Hepatocyte (in vitro differentiated cells): ENCODE data around the gene MIPOL1.

Source experiments
- EZH2 ChIP-seq: fragments of 200-600 bp; sonication (generic); IDR thresholded peaks from 2 replicates; pipeline ENCODE4 v1.6.1; 2016; ENCODE audit warnings: antibody characterized with exemption, mild to moderate bottlenecking, borderline replicate concordance
- EZH2phosphoT487 ChIP-seq: fragments of 200-600 bp; sonication (generic); IDR thresholded peaks from one replicate; pipeline ENCODE4 v1.6.1; 2018; ENCODE audit warnings: antibody characterized with exemption, mild to moderate bottlenecking, low read depth, moderate library complexity; ENCODE audit not compliant: unreplicated experiment, severe bottlenecking
- TF ChIP-seq, protein P1 (sequence below): fragments of 200-600 bp; sonication (generic); IDR thresholded peaks from 2 replicates; pipeline ENCODE4 v1.5.1; 2016; ENCODE audit warnings: antibody characterized with exemption, mild to moderate bottlenecking; ENCODE audit not compliant: poor library complexity

DNA sequence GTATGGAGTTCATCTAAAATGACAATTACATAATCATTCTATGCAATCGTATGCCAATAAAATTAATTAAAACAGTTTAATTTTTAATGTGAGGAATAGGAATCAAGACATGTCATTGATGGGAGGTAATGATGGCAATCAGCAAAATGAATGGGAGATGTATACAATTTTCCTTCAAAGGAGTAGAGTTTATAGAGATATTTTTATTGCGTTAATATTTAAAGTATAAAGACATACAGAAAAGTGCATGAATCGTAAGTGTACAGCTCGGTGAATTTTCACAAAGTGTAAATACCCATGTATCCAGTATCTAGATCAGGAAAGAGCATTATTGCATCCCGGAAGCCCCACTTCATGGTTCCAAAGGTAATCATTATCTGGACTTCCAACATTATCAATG lies 1.2 kb downstream of the MIPOL1 start:
- TF ChIP-seq, protein P1, sequence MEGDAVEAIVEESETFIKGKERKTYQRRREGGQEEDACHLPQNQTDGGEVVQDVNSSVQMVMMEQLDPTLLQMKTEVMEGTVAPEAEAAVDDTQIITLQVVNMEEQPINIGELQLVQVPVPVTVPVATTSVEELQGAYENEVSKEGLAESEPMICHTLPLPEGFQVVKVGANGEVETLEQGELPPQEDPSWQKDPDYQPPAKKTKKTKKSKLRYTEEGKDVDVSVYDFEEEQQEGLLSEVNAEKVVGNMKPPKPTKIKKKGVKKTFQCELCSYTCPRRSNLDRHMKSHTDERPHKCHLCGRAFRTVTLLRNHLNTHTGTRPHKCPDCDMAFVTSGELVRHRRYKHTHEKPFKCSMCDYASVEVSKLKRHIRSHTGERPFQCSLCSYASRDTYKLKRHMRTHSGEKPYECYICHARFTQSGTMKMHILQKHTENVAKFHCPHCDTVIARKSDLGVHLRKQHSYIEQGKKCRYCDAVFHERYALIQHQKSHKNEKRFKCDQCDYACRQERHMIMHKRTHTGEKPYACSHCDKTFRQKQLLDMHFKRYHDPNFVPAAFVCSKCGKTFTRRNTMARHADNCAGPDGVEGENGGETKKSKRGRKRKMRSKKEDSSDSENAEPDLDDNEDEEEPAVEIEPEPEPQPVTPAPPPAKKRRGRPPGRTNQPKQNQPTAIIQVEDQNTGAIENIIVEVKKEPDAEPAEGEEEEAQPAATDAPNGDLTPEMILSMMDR, result no peak
- TF ChIP-seq EZH2 (no peak), EZH2phosphoT487 (no peak)
